22Rv1 (cell line): ENCODE results near the gene ATP10A.
A peak's percentile ranks its signal among the peaks of the same experiment; 100 is the strongest.

Experiments
- H3K27ac ChIP-seq: fragments of 450-650 bp; 2 replicates; pipeline ENCODE4 v1.5.1; 2017
- CTCF ChIP-seq: fragments of 450-650 bp; IDR thresholded peaks from 2 replicates; pipeline ENCODE4 v1.5.1; 2017; ENCODE audit warnings: mild to moderate bottlenecking
- ZFX ChIP-seq: fragments of 450-650 bp; IDR thresholded peaks from 2 replicates; pipeline ENCODE4 v1.6.1; 2017; ENCODE audit warnings: antibody characterized with exemption, borderline replicate concordance

Gene ATP10A

GRCh38 chr15:25711164-25711563 is 152.0 kb downstream of the ATP10A start:
- TF ChIP-seq CTCF, result no peak
- no peak for TF ChIP-seq ZFX
- H3K27ac ChIP-seq, result no peak overlapping the region

GRCh38 chr15:25710184-25710583 is 152.9 kb downstream of the ATP10A start:
- H3K27ac ChIP-seq, result no peak overlapping the region
- peak; percentile 86 for TF ChIP-seq CTCF
- no peak for TF ChIP-seq ZFX

- TF ChIP-seq CTCF (no peak), ZFX (no peak)
- no peak overlapping the region for H3K27ac ChIP-seq
These were observed 153.5 kb downstream of the ATP10A start for GRCh38 chr15:25709437-25710159.

- no peak overlapping the region for H3K27ac ChIP-seq
- no peak for TF ChIP-seq ZFX
- no peak for TF ChIP-seq CTCF
These were observed 154.7 kb downstream of the ATP10A start for GRCh38 chr15:25708391-25708790.

GRCh38 chr15:25707656-25708365 is 155.3 kb downstream of the ATP10A start:
- TF ChIP-seq ZFX, result no peak
- no peak for TF ChIP-seq CTCF
- H3K27ac ChIP-seq, result no peak overlapping the region

GRCh38 chr15:25706176-25706955 is 156.8 kb downstream of the ATP10A start:
- TF ChIP-seq ZFX, result no peak
- no peak for TF ChIP-seq CTCF
- no peak overlapping the region for H3K27ac ChIP-seq
